GM21529 (cell line): ENCODE measurements around the gene PEX11G.

Experiments
- ATAC-seq: cut with Tn5 transposase; IDR thresholded peaks from one replicate; pipeline ENCODE4 v1.9.1; 2021; ENCODE audit not compliant: unreplicated experiment

PEX11G gene

GRCh38 chr19:7488736-7489353, at the start of gene PEX11G:
PEX11G (minus strand) TSS chr19:7489035; CDS start chr19:7489010, 25 bp downstream.
- ATAC-seq: peak; percentile 74

DNA sequence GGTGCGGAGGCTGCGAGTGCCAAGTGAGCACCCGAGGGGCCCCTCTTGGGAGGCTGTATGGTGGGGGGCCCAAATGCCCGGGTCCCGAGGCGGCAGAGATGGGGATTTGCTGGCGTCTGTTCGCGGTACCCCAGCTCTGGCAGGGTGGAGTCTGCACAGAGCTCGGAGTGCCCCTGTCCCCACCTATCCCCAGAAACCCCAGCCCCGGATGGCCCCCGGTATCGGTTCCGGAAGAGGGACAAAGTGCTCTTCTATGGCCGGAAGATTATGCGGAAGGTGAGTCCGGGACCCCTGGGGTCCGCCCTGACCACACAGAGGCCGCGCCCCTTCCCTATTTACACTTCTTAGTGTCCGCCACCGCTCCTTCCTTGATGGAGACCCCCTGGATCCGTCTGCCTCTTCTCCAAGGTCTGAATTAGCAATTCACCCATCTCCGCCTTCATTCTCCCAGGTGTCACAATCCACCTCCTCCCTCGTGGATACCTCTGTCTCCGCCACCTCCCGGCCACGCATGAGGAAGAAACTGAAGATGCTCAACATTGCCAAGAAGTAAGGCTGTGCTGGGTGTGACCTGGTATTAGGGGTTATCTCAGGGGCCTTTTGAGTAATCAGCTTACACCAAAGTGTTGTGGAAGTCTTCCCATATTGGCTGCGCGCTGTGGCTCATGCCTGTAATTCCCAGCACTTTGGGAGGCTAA, 47.3 kb upstream of the PEX11G start:
- peak; percentile 17 for ATAC-seq

GRCh38 chr19:7535047-7535997, 46.5 kb upstream of the PEX11G start, which contains the start of gene PNPLA6:
PNPLA6 (plus strand) TSS chr19:7535717; CDS start chr19:7535789, 72 bp downstream.
- ATAC-seq: peak; percentile 59

DNA sequence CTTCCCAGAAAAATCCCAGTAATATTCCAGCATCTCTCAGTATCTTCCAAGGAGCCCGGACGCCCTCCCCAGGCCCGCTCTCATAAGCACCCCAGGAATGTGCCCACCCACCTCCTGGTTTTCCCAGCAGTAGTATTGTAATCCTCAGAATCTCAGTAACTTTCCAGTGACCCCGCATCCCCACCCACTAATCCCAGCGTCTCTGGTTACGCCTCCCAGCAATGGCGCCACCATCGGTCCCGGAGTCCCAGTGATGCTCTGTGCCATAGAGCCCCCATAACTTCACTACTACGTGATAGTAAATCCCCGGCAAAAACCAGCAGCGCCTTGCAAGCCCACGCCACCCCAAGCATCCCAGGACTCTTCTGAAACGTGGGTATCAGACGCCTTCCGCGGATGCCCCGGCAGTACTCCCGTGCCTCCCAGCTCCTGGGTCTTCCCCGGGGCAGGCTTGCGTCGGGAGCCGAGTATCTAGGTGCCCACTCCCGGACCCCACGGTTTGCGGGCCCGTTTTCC, 45.8 kb upstream of the PEX11G start:
- peak; percentile 5 for ATAC-seq

- ATAC-seq: peak; percentile 47
Observed at GRCh38 chr19:7533925-7534480, 45.2 kb upstream of the PEX11G start.

DNA sequence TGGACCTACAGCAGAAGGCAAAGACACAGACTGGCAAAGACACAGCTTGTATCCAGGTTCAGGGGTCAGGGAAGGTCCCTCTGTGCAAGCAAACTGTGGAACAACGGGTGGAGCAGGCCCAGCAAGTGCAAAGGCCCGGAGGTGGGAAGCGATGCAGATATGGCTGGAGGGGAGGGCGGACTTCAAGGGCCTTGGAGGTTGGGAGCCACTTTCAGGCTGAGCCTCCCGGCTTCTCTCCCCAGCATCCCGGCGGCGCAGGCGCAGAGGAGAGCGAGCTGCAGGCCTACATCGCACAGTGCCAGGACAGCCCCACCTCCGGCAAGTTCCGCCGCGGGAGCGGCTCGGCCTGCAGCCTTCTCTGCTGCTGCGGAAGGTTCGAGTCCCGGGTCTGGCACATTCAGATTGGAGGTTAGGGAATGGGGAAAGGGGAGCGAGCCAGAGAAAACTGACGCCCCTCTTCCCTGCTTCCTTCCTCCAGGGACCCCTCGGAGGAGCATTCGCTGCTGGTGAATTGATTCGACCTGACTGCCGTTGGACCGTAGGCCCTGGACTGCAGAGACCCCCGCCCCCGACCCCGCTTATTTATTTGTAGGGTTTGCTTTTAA, 44.5 kb upstream of the PEX11G start:
- no peak for ATAC-seq

- ATAC-seq: no peak
Observed at GRCh38 chr19:7529610-7530490, 41.0 kb upstream of the PEX11G start.

GRCh38 chr19:7529246-7529600, 40.4 kb upstream of the PEX11G start:
- ATAC-seq: no peak

DNA sequence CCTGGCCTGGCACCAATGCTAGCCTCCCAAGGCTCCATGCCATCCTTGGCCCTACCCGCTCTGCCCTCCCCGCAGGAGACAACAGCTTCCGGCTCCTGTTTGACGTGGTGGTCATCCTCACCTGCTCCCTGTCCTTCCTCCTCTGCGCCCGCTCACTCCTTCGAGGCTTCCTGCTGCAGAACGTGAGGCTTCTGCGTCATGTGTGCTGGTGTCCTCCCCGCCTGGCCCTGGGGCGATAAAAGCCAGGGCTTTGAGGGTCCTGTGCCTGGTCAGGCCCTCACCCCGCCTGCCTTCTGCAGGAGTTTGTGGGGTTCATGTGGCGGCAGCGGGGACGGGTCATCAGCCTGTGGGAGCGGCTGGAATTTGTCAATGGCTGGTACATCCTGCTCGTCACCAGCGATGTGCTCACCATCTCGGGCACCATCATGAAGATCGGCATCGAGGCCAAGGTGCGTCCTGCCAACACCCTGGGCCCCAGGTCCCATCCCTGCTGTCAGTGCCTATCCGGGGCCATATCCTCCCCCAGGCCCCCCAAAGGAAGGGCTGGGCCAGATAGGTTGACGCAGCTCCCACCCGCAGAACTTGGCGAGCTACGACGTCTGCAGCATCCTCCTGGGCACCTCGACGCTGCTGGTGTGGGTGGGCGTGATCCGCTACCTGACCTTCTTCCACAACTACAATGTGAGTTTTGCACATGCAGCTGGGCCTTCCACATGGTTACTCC, 39.8 kb upstream of the PEX11G start:
- no peak for ATAC-seq

DNA sequence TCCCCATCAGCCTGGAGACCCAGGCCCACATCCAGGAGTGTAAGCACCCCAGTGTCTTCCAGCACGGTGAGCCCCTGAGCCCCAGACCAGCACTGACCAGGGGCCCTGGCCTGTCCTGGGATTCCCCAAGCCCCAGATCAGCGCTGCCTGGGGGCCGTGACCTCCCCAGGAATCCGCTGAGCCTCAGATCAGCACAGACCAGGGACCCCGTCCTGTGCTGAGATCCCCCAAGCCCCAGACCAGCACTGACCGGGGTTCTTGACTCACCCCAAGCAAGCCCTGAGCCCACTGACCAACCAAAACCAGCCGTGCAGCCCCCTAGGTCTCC, 39.3 kb upstream of the PEX11G start:
- no peak for ATAC-seq

DNA sequence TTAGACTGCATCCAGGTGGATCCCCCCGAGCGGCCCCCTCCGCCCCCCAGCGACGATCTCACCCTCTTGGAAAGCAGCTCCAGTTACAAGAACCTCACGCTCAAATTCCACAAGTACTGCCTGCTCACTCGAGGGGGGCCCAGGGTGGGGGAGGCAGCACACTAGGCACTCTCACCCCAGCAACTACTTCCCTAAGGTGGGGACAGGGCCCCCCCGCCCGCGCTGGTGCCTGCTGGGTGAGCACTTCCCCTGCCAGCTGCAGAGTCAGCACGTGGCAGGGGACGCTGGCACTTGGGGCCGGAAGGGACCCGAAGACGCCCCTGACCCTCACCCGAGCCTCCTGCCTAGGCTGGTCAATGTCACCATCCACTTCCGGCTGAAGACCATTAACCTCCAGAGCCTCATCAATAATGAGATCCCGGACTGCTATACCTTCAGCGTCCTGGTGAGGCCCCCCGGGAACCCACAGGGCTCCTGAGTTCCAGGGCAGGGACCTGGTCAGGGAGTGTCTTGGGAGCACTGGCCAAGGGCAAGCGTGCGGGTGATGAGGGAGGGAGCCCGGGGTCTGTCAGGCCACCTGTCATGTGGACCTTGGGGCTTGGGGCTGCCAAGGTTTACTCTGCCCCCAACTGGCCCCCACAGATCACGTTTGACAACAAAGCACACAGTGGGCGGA, 38.8 kb upstream of the PEX11G start:
- no peak for ATAC-seq

GRCh38 chr19:7526059-7526929, 37.5 kb upstream of the PEX11G start:
- ATAC-seq: no peak

DNA sequence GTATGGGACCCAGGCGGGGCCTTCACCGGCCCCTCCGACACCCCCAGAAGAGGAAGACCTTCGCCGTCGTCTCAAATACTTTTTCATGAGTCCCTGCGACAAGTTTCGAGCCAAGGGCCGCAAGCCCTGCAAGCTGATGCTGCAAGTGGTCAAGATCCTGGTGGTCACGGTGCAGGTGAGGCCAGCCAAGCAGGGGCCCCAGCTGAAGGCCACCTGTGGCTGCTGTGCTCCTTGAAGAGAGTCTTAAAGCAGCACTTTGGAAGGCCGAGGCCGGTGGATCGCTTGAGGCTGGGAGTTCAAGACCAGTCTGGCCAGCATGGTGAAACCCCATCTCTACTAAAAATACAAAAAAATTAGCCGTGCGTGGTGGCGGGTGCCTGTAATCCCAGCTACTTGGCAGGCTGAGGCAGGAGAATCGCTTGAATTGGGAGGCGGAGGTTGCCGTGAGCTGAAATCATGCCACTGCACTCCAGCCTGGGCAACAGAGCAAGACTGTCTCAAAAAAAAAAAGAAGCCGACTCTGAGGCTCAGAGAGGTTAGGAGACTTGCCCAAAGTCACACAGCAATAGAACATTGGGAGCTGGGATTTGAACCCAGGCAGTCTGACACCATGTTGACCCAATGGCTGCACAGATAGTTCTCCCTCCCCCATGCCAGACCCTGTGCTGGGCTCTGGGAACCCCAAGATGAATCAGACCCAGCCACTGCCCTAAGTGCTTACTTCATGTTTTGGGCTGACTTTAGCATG, 36.3 kb upstream of the PEX11G start:
- ATAC-seq: no peak

DNA sequence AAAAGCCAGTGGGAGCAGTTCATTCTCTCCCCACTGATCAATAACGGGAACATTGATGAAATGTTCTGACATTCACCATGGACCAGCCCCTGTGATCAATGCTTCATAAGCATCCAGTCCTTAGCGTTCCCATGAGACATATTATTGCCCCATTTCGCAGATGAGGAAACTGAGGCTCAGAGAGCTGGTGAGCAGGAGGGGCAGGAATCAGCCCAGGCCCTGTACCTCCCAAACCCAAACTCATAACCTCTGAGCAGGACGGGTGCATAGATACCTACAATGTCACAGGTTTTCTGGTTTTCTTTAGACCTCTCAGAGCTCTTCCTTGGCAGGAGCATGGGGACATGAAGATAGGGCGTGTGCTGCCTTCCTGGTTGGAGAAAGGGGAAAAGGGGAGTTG, 35.7 kb upstream of the PEX11G start:
- no peak for ATAC-seq

DNA sequence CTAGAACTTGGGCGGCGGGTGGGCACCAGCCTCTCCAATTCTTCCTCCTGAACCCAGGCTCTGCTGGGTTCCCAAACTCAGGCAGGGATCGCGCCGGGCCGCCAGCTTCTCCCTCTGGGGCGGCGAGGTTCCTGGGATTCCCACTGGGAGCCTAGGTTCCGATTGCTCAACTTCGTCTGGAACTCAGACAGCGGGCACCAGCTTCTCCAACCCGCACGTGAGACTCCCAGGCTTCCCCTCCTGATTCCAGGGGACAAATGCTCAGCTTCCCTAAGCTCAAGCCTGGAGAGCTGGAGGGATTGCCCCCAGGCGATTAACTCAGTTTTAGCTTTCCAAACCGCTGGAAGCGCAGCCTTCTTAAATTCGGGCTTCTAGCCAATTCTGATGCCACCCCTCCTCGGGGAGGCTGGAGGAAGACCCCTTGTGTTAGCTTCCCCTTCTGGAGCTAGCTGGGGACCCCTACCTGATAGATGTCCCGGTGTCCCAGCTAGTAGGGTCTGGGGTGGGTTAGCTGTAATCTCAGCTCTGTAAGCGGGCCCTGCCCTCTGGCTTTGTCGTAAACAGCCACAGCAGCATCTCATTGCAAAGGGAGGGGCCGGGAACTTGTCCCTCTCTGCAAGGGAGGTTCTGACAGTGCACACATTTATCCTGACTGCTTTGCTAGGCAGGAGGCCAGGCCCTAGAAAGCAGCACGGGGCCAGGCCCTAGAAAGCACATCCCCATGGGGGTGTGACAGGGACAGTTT, 34.3 kb upstream of the PEX11G start:
- ATAC-seq: no peak
